HG03571 (cell line): ENCODE data around the gene ABCB8.
"Not testable (repeated sequence)": the region's sequence is repeated elsewhere in the genome, so short reads cannot be mapped to it uniquely, and the experiment has no call there.

ENCODE experiments used
- ATAC-seq: cut with Tn5 transposase; IDR thresholded peaks from one replicate; pipeline ENCODE4 v1.9.1; 2021; ENCODE audit not compliant: unreplicated experiment

ABCB8 gene

DNA sequence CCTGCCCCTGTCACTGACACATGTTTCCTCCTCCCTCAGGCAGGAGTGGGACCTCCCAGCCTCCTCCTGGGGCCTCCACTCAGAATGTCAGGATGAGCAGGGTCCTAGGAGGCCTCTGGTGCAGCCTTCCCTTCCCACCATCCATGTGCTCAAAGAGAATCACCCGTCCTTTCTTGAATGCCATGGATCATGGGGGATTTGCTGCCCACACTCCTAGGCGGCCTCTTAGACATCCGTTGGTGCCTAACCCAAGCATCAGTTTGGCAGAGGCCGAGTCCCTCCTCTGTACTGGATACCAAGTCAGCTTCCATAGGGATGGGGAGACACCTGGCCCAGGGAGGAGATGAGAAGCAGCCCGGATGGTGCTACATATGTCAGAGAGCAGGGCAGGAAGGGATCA lies 30.4 kb upstream of the ABCB8 start:
- no peak for ATAC-seq

DNA sequence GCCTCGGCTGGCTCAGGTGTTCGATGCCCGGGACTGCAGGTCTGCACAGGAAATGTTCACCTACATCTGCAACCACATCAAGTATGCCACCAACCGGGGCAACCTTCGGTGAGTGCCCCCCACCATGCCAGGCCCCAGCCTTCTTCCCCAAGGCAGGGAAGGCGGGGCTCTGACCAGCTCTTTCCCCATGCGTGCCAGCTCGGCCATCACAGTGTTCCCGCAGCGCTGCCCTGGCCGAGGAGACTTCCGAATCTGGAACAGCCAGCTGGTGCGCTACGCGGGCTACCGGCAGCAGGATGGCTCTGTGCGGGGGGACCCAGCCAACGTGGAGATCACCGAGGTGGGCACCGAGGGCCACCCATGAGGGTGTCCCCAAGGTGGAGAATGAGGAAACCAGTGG lies 29.9 kb upstream of the ABCB8 start:
- ATAC-seq, result no peak

DNA sequence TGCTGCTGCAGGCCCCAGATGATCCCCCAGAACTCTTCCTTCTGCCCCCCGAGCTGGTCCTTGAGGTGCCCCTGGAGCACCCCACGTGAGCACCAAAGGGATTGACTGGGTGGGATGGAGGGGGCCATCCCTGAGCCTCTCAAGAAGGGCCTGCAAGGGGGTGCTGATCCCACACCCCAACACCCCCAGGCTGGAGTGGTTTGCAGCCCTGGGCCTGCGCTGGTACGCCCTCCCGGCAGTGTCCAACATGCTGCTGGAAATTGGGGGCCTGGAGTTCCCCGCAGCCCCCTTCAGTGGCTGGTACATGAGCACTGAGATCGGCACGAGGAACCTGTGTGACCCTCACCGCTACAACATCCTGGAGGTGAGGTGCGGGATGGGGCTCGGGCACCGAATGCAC lies 29.2 kb upstream of the ABCB8 start:
- no peak for ATAC-seq

DNA sequence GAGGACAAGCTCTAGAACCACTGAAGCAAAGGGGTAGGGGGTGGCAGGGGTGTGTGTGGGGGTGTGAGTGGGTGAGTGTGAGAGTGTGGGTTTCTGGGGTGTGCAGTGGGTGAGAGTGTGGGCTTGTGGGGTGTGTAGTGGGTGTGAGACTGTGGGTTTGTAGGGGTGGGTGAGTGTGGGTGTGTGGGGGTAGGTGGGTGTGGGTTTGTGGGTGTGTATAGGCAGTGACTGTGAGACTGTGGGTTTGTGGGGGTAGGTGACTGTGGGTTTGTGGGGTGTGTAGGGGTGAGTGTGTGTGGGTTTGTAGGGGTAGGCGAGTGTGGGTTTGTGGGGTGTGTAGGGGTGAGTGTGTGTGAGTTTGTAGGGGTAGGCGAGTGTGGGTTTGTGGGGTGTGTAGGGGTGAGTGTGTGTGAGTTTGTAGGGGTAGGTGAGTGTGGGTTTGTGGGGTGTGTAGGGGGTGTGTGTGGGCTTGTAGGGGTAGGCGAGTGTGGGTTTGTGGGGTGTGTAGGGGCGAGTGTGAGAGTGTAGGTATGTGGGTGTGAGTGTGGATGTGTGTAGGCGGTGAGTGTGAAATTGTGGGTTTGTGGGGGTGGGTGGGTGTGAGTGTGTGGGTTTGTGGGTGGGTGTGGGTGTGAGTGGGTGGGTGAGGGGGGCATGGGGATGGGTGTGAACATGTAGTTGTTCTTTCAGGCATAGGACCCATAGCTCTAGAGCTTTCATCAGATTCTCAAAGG lies 28.6 kb upstream of the ABCB8 start:
- ATAC-seq, result no peak

DNA sequence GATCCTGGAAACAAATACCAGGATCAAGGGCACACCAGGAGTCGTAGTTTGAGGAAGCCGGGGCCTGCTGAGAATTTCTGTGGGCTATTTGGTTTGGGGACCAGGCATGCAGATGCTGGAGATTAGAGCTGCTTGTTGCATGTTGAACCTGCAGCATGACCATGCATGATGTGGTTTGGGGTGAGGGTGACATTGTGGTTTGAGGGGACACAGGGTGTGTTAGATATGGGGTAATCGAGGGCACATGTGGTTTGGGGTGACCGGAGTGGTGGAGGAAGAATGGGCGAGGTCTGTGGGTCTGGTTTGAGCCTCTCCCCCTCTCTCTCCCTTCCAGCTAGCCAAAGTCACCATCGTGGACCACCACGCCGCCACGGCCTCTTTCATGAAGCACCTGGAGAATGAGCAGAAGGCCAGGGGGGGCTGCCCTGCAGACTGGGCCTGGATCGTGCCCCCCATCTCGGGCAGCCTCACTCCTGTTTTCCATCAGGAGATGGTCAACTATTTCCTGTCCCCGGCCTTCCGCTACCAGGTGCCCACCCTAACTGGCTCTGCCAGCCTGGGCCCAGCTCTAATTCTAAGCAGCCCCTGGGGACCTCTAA lies 27.3 kb upstream of the ABCB8 start:
- no peak for ATAC-seq

DNA sequence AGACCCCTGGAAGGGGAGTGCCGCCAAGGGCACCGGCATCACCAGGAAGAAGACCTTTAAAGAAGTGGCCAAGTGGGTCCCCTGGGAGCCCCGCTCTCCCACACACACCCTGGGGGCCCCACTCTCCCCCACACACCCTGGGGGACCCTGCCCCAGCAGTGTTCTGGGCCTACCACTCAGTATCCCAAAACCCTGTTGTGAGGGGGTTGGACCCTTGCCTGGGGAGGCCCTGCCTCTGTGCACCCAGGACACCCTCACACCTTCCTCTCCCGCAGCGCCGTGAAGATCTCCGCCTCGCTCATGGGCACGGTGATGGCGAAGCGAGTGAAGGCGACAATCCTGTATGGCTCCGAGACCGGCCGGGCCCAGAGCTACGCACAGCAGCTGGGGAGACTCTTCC lies 26.7 kb upstream of the ABCB8 start:
- ATAC-seq, result no peak

DNA sequence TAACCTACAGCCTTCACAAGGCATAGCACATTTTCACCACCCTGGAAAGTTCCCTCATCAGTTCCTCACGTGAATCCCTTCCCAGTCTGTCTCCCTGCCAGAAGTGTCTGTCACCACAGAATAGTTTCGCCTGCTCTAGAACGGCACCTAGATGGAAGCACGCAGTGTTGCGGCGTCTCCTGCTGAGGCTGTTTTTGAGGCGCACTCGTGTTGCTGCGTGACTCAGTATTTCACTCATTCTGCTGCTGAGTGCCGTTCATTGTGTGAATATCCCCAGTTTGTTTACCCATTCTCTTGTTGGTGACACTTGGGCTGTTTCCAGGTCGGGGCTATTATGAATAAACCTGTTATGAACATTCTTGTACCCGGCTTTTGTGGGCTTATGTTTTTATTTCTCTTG lies 24.7 kb upstream of the ABCB8 start:
- ATAC-seq, result no peak

DNA sequence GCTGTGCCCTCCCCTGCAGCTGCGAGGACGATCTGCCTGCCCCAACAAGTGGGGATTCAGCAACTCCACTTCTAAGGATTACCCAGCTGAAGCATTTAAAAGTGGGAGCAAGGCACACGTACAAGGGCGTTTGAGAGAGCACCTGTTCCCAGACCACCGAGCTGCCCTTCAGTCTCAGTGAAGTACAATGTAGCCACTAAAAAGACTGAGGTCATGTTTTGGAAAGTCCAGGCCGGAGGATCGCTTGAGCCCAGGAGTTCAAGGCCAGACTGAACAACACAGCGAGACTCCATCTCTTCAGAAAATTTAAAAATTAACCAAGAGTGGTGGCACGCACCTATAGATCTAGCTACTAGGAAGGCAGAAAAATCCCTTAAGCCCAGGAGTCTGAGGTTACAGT lies 22.7 kb upstream of the ABCB8 start:
- ATAC-seq, result no peak

DNA sequence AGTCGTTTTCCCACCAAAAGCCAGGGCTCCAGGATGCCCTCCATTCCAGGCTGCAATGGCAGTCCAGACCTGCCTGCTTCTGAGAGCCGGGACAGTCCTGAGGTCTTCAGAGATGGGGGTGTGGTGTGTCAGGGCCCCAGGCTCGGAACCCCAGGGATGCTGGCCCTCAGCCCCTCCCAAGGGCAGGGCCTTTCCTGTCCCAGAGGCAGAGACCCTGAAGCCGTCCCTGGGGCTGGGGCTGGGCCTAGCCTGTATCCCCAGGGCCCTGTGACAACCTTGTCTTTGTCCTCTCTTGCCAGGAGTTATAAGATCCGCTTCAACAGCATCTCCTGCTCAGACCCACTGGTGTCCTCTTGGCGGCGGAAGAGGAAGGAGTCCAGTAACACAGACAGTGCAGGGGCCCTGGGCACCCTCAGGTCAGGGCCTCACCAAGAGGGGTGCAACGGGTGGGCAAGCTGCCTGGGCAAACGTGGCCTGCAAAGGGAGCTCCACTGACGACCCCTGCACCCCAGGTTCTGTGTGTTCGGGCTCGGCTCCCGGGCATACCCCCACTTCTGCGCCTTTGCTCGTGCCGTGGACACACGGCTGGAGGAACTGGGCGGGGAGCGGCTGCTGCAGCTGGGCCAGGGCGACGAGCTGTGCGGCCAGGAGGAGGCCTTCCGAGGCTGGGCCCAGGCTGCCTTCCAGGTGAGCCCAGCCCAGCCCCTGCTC lies 21.5 kb upstream of the ABCB8 start:
- no peak for ATAC-seq

DNA sequence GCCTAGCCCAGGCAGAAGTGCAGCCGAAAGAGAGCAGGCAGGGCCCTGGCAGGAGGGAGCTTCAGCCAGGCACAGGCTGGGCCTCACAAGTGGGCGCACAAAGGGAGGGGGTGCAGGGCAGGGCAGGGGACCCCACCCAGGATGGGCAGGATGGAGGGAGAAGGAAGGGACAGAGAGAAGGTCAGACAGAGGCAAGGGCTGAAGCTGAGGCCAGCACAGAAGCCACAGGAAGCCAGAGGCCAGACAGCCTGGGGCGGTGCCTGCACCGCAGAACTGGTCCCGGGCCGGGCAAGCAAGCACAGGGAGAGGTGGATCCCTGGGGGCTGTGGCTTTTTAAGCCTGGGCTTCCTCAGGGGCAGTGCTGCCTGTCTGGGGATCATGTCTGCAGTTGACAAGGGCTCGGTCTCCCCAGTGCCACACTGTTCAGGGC lies 20.8 kb upstream of the ABCB8 start:
- no peak for ATAC-seq

DNA sequence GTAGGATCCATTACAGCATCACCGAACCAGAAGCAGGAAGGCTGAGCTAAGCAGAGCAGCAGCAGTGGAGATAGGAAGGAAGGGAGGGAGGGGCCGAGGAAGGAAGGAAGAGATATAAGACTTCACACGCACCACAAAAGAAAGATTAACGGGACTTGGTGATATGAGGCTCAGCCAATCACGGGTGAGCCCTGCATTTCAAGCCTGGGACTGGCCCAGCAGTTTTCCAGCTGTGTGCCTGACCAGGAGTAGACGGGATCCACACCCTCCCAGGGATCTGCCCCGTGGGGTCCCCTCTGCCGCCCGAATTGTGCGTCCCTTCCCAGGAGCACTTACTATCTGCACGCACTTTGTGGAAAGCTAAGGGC lies 20.1 kb upstream of the ABCB8 start:
- no peak for ATAC-seq

DNA sequence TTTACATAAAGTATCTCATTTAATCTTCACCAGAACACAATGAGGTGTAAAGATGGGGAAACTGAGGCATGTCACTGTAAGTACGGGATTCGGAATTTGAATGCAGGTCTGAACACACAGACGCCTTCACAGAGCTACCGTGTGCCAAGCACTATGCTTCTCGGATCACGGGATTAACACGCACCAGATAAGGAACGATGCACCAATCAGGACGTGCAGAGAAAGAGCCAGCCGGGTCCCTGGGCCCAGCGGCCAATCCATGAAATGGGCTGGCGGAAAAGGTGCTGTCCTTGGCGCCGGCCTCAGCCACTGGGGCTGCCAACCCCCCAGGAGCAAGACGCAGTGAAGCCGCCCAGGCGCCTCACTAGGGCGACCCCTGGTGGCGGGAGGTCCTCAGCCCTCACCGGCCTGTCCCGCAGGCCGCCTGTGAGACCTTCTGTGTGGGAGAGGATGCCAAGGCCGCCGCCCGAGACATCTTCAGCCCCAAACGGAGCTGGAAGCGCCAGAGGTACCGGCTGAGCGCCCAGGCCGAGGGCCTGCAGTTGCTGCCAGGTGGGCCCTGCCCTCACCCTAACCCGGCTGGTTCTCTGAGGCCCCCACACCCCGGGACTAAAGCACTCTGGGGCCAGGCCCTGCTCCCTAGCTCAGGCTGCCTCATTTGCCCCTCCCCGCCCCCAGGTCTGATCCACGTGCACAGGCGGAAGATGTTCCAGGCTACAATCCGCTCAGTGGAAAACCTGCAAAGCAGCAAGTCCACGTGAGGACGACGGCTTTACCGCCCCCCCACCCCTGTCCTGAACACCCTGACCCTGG lies 19.5 kb upstream of the ABCB8 start:
- ATAC-seq, result peak; percentile 88

DNA sequence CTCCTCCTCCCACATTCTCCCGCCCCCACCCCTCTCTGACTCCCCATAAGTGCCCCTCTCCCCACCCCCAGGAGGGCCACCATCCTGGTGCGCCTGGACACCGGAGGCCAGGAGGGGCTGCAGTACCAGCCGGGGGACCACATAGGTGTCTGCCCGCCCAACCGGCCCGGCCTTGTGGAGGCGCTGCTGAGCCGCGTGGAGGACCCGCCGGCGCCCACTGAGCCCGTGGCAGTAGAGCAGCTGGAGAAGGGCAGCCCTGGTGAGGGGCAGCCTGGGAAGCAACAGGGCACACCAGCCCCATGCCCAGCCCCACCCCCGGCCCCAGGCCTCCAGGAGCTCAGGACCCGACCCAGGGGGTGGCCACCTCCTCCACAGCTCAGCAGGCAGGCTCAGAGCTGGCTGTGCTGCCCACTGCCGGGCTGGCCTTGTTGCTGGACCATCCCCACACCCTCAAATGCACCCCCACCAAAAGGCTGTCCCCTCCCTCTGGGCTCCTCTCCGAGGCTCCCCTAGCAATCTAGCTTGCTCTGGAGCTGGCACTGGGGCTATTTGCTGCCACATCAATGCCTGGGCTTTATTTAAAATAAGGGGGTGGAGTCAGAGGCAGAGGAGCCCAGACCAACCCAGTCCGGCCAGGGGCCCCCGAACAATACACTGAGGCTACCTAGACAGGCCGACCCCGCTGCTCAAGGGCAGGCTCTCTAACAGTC lies 18.8 kb upstream of the ABCB8 start:
- no peak for ATAC-seq

DNA sequence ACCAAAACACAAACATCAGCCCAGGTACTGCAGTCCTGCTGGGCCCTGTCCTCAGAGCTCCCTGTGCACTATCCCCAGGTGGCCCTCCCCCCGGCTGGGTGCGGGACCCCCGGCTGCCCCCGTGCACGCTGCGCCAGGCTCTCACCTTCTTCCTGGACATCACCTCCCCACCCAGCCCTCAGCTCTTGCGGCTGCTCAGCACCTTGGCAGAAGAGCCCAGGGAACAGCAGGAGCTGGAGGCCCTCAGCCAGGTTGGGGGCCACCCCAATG lies 18.3 kb upstream of the ABCB8 start:
- no peak for ATAC-seq

DNA sequence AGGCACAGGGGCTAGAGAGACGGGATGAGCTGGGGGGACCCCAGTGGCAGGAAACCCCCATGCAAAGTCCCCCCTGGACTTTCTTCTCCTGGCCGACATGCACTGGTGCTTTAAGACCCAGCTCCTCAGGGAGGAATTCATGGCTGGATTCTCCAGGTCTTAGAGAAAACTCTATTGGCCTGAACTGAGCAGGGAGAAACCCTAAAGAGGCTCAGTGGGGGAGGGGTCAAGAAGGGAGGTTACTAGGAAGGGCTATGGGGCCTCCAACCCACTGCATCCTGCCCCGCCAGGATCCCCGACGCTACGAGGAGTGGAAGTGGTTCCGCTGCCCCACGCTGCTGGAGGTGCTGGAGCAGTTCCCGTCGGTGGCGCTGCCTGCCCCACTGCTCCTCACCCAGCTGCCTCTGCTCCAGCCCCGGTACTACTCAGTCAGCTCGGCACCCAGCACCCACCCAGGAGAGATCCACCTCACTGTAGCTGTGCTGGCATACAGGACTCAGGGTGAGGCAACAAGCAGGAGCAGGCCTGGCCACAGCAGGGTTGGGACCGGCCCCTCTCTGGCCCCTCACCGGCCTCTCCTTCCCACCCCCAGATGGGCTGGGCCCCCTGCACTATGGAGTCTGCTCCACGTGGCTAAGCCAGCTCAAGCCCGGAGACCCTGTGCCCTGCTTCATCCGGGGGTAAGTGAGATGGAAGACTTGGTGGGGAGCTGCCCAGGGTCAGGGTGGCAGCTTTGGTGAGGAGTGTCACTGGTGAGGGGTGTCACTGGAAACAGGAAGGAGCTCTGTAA lies 17.7 kb upstream of the ABCB8 start:
- ATAC-seq, result no peak

DNA sequence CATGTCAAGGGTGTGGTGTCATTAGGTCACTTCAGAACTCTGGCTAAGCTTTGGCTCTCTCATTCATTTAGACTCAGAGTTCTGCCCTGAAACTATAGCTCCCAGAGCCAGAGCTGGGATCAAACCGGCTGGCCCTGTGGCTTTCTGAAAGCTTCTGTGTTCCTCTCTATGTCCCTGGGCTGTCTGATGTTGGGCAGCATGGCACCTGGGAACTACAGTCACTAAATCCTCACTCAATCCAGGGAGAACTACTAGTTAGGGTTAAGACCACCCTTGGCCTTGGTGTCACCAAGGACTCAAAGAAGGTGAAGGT lies 17.2 kb upstream of the ABCB8 start:
- no peak for ATAC-seq

DNA sequence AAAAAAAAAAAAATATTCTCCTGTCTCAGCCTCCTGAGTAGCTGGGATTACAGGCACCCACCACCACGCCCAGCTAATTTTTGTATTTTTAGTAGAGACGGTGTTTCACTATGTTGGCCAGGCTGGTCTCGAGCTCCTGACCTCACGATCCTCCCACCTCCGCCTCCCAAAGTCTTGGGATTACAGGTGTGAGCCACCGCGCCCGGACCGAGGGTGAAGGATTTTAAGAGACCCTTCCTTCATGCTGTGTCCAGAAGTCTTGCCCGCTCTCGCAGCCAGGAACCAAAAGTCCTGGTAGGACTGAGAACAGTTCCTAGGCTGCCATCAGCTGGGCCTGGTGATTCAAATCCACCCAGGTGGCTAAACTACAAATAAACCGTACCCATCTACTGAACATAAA lies 16.6 kb upstream of the ABCB8 start:
- ATAC-seq, result not testable (repeated sequence)

DNA sequence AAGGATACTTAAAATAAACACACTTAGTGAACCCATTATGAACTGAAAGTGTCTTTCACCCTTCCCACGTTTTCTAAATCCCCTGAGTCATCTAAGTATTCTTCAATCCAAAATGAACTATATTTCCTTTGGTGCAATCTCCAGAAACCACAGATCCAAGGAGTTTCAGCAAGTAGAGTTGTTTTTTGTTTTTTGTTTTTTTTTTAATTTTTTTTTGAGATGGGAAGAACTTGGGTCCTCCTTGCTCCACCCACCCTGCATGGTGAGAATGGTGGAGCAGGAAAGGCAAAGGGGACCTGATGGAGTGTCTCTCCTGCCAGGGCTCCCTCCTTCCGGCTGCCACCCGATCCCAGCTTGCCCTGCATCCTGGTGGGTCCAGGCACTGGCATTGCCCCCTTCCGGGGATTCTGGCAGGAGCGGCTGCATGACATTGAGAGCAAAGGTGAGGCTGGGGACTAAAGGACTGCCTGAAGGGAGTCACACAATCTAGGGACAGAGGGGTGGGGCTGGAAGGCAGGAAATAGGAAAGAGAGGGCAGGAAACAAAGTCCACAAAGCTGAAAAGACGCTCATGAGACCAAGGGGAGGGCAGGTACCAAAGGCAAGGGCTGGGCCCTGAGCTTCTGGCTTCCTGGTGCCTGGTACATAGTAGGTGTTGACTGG lies 16.1 kb upstream of the ABCB8 start:
- ATAC-seq, result no peak

DNA sequence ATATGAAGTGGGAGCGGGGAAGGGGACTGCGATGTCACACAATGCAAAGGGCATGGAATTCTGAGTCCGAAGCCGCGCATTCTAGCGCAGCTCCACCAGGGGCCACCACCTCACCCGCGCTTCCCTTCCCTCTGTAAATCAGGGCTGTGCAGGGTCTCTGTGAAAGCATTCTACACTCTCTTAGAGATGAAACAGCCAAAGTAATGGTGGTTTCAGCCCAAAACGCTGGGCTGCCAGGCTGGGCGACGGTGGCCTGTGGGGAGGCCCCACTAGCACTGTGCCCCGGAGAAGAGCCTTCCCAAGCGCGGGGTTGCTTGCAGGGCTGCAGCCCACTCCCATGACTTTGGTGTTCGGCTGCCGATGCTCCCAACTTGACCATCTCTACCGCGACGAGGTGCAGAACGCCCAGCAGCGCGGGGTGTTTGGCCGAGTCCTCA lies 15.3 kb upstream of the ABCB8 start:
- no peak for ATAC-seq

DNA sequence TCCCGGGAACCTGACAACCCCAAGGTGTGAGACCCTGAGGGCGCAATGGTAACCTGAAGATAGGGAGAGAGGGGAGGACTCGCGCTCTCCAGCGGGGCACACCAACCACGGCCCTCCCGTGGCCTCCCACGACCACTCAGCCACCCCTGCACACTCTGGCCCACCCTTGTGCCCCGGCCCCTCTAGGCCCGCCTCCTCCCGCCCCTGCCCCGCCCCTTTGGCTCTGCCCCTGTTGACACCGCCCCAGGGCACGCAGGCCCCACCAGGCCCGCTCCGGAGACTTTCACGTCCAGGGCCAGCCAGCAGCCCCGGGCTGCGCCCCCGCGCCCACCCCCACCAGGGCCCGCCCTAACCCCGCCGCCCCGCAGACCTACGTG lies 14.9 kb upstream of the ABCB8 start:
- ATAC-seq, result no peak
